Mesenchymal stem cell (in vitro differentiated cells and primary cell): Measurements from ENCODE around the gene DPYSL4.

ENCODE experiments used
- DNase-seq: peaks from one replicate; pipeline ENCODE4 v3.0.0-alpha.2; 2013
- H2AFZ ChIP-seq: one replicate; pipeline ENCODE4 v1.6.1; 2013; ENCODE audit warnings: low read depth, mild to moderate bottlenecking, control low read depth, inconsistent platforms, low read length, moderate library complexity
- H2AK5ac ChIP-seq: 2 replicates; pipeline ENCODE4 v1.6.1; 2013; ENCODE audit warnings: low read length, moderate library complexity, mild to moderate bottlenecking, inconsistent platforms; ENCODE audit not compliant: severe bottlenecking
- H2BK120ac ChIP-seq: one replicate; pipeline ENCODE4 v1.6.1; 2013; ENCODE audit warnings: low read depth, mild to moderate bottlenecking, inconsistent platforms, low read length, moderate library complexity
- H2BK12ac ChIP-seq, 2 experiments: one replicate each; pipeline ENCODE4 v1.6.1; 2013; ENCODE audit warnings: inconsistent platforms in 2 of 2, low read length in 2 of 2, mild to moderate bottlenecking in 2 of 2, moderate library complexity in 2 of 2, control low read depth in 1 of 2
- H2BK15ac ChIP-seq: one replicate; pipeline ENCODE4 v1.6.1; 2013; ENCODE audit warnings: mild to moderate bottlenecking, low read depth, inconsistent platforms; ENCODE audit not compliant: poor library complexity, severe bottlenecking
- H2BK5ac ChIP-seq: 2 replicates; pipeline ENCODE4 v1.6.1; 2013; ENCODE audit warnings: low read depth, mild to moderate bottlenecking, low read length, control low read depth, inconsistent platforms; ENCODE audit not compliant: poor library complexity, severe bottlenecking
- H3K14ac ChIP-seq, 2 experiments: one replicate each; pipeline ENCODE4 v1.6.1; 2013; ENCODE audit warnings: inconsistent platforms in 2 of 2, low read length in 2 of 2, control low read depth in 1 of 2, mild to moderate bottlenecking in 1 of 2, moderate library complexity in 1 of 2
- H3K18ac ChIP-seq, 2 experiments: one replicate each; pipeline ENCODE4 v1.6.1; 2013; ENCODE audit warnings: inconsistent platforms in 2 of 2, low read length in 2 of 2, control low read depth in 1 of 2, low read depth in 1 of 2, mild to moderate bottlenecking in 1 of 2
- H3K23ac ChIP-seq, 2 experiments: one replicate each; pipeline ENCODE4 v1.6.1; 2013; ENCODE audit warnings: inconsistent platforms in 2 of 2, low read length in 2 of 2, mild to moderate bottlenecking in 2 of 2, moderate library complexity in 2 of 2, control low read depth in 1 of 2
- H3K27ac ChIP-seq: 2 replicates; pipeline ENCODE4 v1.5.1; 2013; ENCODE audit warnings: mild to moderate bottlenecking, moderate library complexity, low read length, control low read depth, inconsistent platforms; ENCODE audit not compliant: poor library complexity, severe bottlenecking
- H3K27me3 ChIP-seq, 2 experiments: 2 replicates each; pipeline versions ENCODE4 v1.6.1 to v1.7.0; 2013; ENCODE audit warnings: low read length in 2 of 2, mild to moderate bottlenecking in 2 of 2, moderate library complexity in 2 of 2, control low read depth in 1 of 2, inconsistent platforms in 1 of 2; ENCODE audit not compliant: control insufficient read depth in 1 of 2, insufficient read depth in 1 of 2
- H3K36me3 ChIP-seq, 2 experiments: 2 replicates each; pipeline versions ENCODE4 v1.6.1 to v1.7.0; 2013; ENCODE audit warnings: low read length in 2 of 2, control low read depth in 1 of 2, inconsistent platforms in 1 of 2, low read depth in 1 of 2, mild to moderate bottlenecking in 1 of 2; ENCODE audit not compliant: insufficient read depth in 2 of 2, control insufficient read depth in 1 of 2
- H3K4ac ChIP-seq, 2 experiments: one replicate each; pipeline ENCODE4 v1.6.1; 2013; ENCODE audit warnings: inconsistent platforms in 2 of 2, low read length in 2 of 2, mild to moderate bottlenecking in 2 of 2, moderate library complexity in 2 of 2, control low read depth in 1 of 2, low read depth in 1 of 2
- H3K4me1 ChIP-seq: 2 replicates; pipeline ENCODE4 v1.6.1; 2013; ENCODE audit warnings: low read depth, low read length, control low read depth; ENCODE audit not compliant: control insufficient read depth, insufficient read depth
- H3K4me2 ChIP-seq: 2 replicates; pipeline ENCODE4 v1.6.1; 2013; ENCODE audit warnings: low read length, mild to moderate bottlenecking, inconsistent platforms; ENCODE audit not compliant: poor library complexity, severe bottlenecking
- H3K4me3 ChIP-seq, 2 experiments: 2 replicates each; pipeline versions ENCODE4 v1.5.1 to v1.7.0; 2013; ENCODE audit warnings: low read length in 2 of 2, mild to moderate bottlenecking in 2 of 2, control low read depth in 1 of 2, low read depth in 1 of 2; ENCODE audit not compliant: insufficient read depth in 1 of 2
- H3K79me1 ChIP-seq: replicated peaks from 2 replicates; pipeline ENCODE4 v1.6.1; 2013; ENCODE audit warnings: mild to moderate bottlenecking, control low read depth, low read length, inconsistent platforms; ENCODE audit not compliant: poor library complexity, severe bottlenecking
- H3K9ac ChIP-seq: 2 replicates; pipeline ENCODE4 v1.7.0; 2013; ENCODE audit warnings: mild to moderate bottlenecking, low read length, moderate library complexity
- H3K9me3 ChIP-seq: 2 replicates; pipeline ENCODE4 v1.7.0; 2013; ENCODE audit warnings: mild to moderate bottlenecking, low read length; ENCODE audit not compliant: control insufficient read depth
- H4K8ac ChIP-seq: one replicate; pipeline ENCODE4 v1.6.1; 2013; ENCODE audit warnings: inconsistent platforms, mild to moderate bottlenecking, low read length, moderate library complexity
- H4K91ac ChIP-seq: one replicate; pipeline ENCODE4 v1.6.1; 2013; ENCODE audit warnings: mild to moderate bottlenecking, low read length, inconsistent platforms
- WGBS: methylation state at CpG from one replicate; pipeline ENCODE4 v1.1.7; 2013; ENCODE audit warnings: mixed read lengths; 5-methylcytosine and 5-hydroxymethylcytosine counted together

DPYSL4 gene

GRCh38 chr10:132250481-132251475, 64.0 kb downstream of the DPYSL4 start:
- Histone ChIP-seq H4K8ac (no peak overlapping the region), H3K18ac (no peak overlapping the region), H2AK5ac (no peak overlapping the region), H4K91ac (no peak overlapping the region), H3K27me3 (peaks cover 0 to 10% of the 10 kb centered on the region in 2 experiments), H3K9ac (no peak overlapping the region), H2BK5ac (no peak overlapping the region), H3K4me2 (no peak overlapping the region), H2AFZ (no peak overlapping the region), H2BK12ac (no peak overlapping the region), H3K4me1 (peaks cover 8% of the 10 kb centered on the region), H2BK120ac (no peak overlapping the region), H3K27ac (no peak overlapping the region), H3K4ac (no peak overlapping the region), H3K14ac (no peak overlapping the region), H3K36me3 (no peaks in the 10 kb centered on the region), H3K23ac (no peak overlapping the region), H2BK15ac (no peak overlapping the region), H3K4me3 (no peak overlapping the region), H3K79me1 (no peaks in the 10 kb centered on the region), H3K9me3 (no peaks in the 10 kb centered on the region)
- 83% methylated on average over 21 of the region's 30 CpGs for WGBS
- no peak for DNase-seq

- Histone ChIP-seq H2BK5ac (no peak overlapping the region), H3K9ac (no peak overlapping the region), H4K8ac (no peak overlapping the region), H3K79me1 (no peaks in the 10 kb centered on the region), H3K9me3 (no peaks in the 10 kb centered on the region), H2AFZ (no peak overlapping the region), H3K14ac (no peak overlapping the region), H3K27me3 (peaks cover 0 to 9% of the 10 kb centered on the region in 2 experiments), H2AK5ac (no peak overlapping the region), H3K4ac (no peak overlapping the region), H3K4me1 (peaks cover 9% of the 10 kb centered on the region), H2BK15ac (no peak overlapping the region), H2BK12ac (no peak overlapping the region), H3K27ac (no peak overlapping the region), H3K18ac (no peak overlapping the region), H3K36me3 (no peaks in the 10 kb centered on the region), H3K23ac (no peak overlapping the region), H3K4me3 (no peak overlapping the region), H3K4me2 (no peak overlapping the region), H2BK120ac (no peak overlapping the region), H4K91ac (no peak overlapping the region)
- 88% methylated on average over 6 of the region's 6 CpGs for WGBS
- DNase-seq: no peak
These were observed 65.2 kb downstream of the DPYSL4 start for GRCh38 chr10:132251928-132252327.

GRCh38 chr10:132252412-132252811, 65.7 kb downstream of the DPYSL4 start:
- DNase-seq: no peak
- no peaks in the 10 kb centered on the region for H3K36me3 ChIP-seq
- no peak overlapping the region for H2BK15ac ChIP-seq
- H3K27ac ChIP-seq: no peak overlapping the region
- no peak overlapping the region for H4K91ac ChIP-seq
- H2BK12ac ChIP-seq: no peak overlapping the region
- H2BK120ac ChIP-seq: no peak overlapping the region
- no peaks in the 10 kb centered on the region for H3K9me3 ChIP-seq
- no peak overlapping the region for H3K9ac ChIP-seq
- H3K23ac ChIP-seq: no peak overlapping the region
- no peak overlapping the region for H2BK5ac ChIP-seq
- H3K14ac ChIP-seq: no peak overlapping the region
- no peak overlapping the region for H3K4me3 ChIP-seq
- no peak overlapping the region for H2AK5ac ChIP-seq
- no peak overlapping the region for H3K4me2 ChIP-seq
- no peak overlapping the region for H2AFZ ChIP-seq
- H3K27me3 ChIP-seq: peaks cover 0 to 6% of the 10 kb centered on the region in 2 experiments
- H3K18ac ChIP-seq: no peak overlapping the region
- no peak overlapping the region for H4K8ac ChIP-seq
- no peak overlapping the region for H3K4ac ChIP-seq
- no peaks in the 10 kb centered on the region for H3K79me1 ChIP-seq
- WGBS: 91% methylated on average over 16 of the region's 17 CpGs
- peaks cover 14% of the 10 kb centered on the region for H3K4me1 ChIP-seq

- 19% methylated on average over 19 of the region's 19 CpGs for WGBS
- H3K27me3 ChIP-seq: peaks cover 0 to 6% of the 10 kb centered on the region in 2 experiments
- no peak overlapping the region for H3K18ac ChIP-seq
- no peak overlapping the region for H2BK5ac ChIP-seq
- H3K4me3 ChIP-seq: no peak overlapping the region
- H2BK15ac ChIP-seq: no peak overlapping the region
- H2AK5ac ChIP-seq: no peak overlapping the region
- no peaks in the 10 kb centered on the region for H3K36me3 ChIP-seq
- H3K23ac ChIP-seq: no peak overlapping the region
- H3K4me1 ChIP-seq: peaks cover 14% of the 10 kb centered on the region
- no peaks in the 10 kb centered on the region for H3K9me3 ChIP-seq
- no peak overlapping the region for H3K4me2 ChIP-seq
- H3K9ac ChIP-seq: no peak overlapping the region
- H3K79me1 ChIP-seq: no peaks in the 10 kb centered on the region
- no peak overlapping the region for H4K91ac ChIP-seq
- no peak overlapping the region for H4K8ac ChIP-seq
- no peak overlapping the region for H3K4ac ChIP-seq
- H3K27ac ChIP-seq: no peak overlapping the region
- no peak overlapping the region for H3K14ac ChIP-seq
- no peak overlapping the region for H2BK12ac ChIP-seq
- no peak overlapping the region for H2AFZ ChIP-seq
- no peak overlapping the region for H2BK120ac ChIP-seq
- DNase-seq: no peak
These were observed 66.4 kb downstream of the DPYSL4 start for GRCh38 chr10:132253092-132253687.
